Measurements from ENCODE around the gene NDUFAF7. TPM values are rescaled to one million over a fixed set of nuclear protein-coding genes. Genes with fewer than 3 reads are reported as not detected.
A peak's percentile ranks its signal among the peaks of the same experiment; 100 is the strongest.

NDUFAF7 gene
- total and polyA plus RNA-seq, 2 of the 13 experiments (the other 11 are each of a cell fraction or from before 2014, with no cell fraction given) = 27.0 to 40.8 TPM

DNA sequence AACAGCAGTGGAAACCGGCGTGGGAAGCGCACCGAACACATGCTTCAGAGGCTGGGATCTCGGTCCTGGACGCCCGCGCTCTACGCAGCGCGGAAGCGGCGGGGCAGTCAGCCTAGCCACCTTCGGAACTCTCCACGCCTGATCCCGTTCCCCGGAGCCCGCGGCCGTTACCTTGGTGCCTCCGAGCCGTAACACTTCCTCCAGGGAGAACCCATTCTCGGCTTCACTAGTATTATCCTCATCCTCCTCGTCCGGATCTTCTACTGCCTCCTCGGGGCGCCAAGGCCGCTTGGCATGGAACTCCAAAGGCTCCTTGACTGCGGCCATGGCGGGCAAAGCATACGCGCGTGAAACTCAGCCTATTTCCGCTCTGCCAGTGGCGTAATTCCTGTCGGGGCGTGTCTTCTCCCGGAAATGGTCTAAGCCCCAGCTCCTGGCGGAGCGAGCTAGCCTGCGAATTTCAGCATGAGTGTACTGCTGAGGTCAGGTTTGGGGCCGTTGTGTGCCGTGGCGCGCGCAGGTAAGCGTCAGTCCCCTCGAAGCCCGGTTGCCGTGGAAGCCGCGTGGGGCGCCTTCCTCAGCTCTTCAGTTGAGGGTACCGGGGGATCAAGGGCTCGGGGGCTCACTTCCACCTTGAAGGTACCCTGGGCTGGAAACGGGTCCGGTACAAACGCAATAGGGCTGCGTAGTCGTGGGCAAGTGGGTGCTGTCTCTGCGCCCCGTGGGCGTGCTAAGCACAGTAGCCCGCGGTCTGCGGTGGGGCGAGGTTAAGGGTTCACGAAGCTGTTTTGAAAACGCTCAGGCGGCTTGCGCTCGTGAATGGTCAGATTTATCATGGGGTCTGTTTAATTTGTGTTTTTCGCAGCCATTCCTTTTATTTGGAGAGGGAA lies at the start of gene NDUFAF7, which contains the start of gene CEBPZ (continued):
- TF ChIP-seq, protein P1, sequence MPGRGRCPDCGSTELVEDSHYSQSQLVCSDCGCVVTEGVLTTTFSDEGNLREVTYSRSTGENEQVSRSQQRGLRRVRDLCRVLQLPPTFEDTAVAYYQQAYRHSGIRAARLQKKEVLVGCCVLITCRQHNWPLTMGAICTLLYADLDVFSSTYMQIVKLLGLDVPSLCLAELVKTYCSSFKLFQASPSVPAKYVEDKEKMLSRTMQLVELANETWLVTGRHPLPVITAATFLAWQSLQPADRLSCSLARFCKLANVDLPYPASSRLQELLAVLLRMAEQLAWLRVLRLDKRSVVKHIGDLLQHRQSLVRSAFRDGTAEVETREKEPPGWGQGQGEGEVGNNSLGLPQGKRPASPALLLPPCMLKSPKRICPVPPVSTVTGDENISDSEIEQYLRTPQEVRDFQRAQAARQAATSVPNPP (CRISPR knock-in tag; IDR thresholded peaks at IDR 0.05) = peak; percentile 93; the same call in 1 of the 2 replicates
- TF ChIP-seq EED (CRISPR knock-in tag; IDR thresholded peaks at IDR 0.05) = 0 out of 2 replicates have a peak, but pooled peaks have one; percentile 71
- peak; percentile 92 for TF ChIP-seq HIVEP1 (CRISPR knock-in tag; IDR thresholded peaks at IDR 0.05)
- TF ChIP-seq, protein P2, sequence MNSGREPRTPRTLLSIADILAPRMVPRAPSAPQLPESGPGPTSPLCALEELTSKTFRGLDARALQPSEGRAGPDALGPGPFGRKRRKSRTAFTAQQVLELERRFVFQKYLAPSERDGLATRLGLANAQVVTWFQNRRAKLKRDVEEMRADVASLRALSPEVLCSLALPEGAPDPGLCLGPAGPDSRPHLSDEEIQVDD (CRISPR knock-in tag; IDR thresholded peaks at IDR 0.05; ENCODE audit: borderline replicate concordance) = peak; percentile 37; the same call in 1 of the 2 replicates
- TF ChIP-seq ZNF205 (CRISPR knock-in tag; IDR thresholded peaks at IDR 0.05) = peak; percentile 81
- TF ChIP-seq ZNF142 (CRISPR knock-in tag; IDR thresholded peaks at IDR 0.05) = no peak; the same call in none of the 2 replicates
- TF ChIP-seq ZNF24 (IDR thresholded peaks at IDR 0.05) = no peak
- peak; percentile 36 for TF ChIP-seq TBL1XR1 (IDR thresholded peaks at IDR 0.05; ENCODE audit: borderline replicate concordance, low read length, partially characterized antibody)
- peak; percentile 84 for TF ChIP-seq RBFOX2 (IDR thresholded peaks at IDR 0.05; ENCODE audit: low read depth, low read length)
- TF ChIP-seq SMAD3 (CRISPR knock-in tag; IDR thresholded peaks at IDR 0.05) = peak; percentile 97
- TF ChIP-seq CENPT (CRISPR knock-in tag; IDR thresholded peaks at IDR 0.05; ENCODE audit: low read depth) = no peak; the same call in 1 of the 2 replicates
- peak; percentile 92; the same call in 1 of the 2 replicates for TF ChIP-seq HNF1B (CRISPR knock-in tag; IDR thresholded peaks at IDR 0.05)
- peak; percentile 69 for TF ChIP-seq ZNF772 (CRISPR knock-in tag; IDR thresholded peaks at IDR 0.05)
- TF ChIP-seq ZNF574 (CRISPR knock-in tag; IDR thresholded peaks at IDR 0.05) = peak; percentile 94
- peak; percentile 49; the same call in 1 of the 2 replicates for TF ChIP-seq ZNF143 (CRISPR knock-in tag; IDR thresholded peaks at IDR 0.05)
- no peak for TF ChIP-seq CHD4 (IDR thresholded peaks at IDR 0.05; ENCODE audit: borderline replicate concordance, low read length)
